Measurements from ENCODE around the gene RSRC2.
"Not testable (repeated sequence)": the region's sequence is repeated elsewhere in the genome, so short reads cannot be mapped to it uniquely, and the experiment has no call there.

RSRC2 gene

GRCh38 chr12:122486805-122487426 lies 39.8 kb downstream of the RSRC2 start:
- H3K9me3 Mint-ChIP-seq, result no peaks in the 10 kb centered on the region
- peaks cover 60% of the 10 kb centered on the region for H3K36me3 Mint-ChIP-seq (ENCODE audit: low read depth)
- H3K27me3 Mint-ChIP-seq (ENCODE audit: low read depth), result no peaks in the 10 kb centered on the region
- no peak for DNase-seq (ENCODE audit: low spot score)
- peaks cover 7% of the 10 kb centered on the region for H3K4me1 Mint-ChIP-seq (ENCODE audit: low read depth)
- H3K4me3 Mint-ChIP-seq, result no peak overlapping the region
- no peak overlapping the region for H3K27ac Mint-ChIP-seq

DNA sequence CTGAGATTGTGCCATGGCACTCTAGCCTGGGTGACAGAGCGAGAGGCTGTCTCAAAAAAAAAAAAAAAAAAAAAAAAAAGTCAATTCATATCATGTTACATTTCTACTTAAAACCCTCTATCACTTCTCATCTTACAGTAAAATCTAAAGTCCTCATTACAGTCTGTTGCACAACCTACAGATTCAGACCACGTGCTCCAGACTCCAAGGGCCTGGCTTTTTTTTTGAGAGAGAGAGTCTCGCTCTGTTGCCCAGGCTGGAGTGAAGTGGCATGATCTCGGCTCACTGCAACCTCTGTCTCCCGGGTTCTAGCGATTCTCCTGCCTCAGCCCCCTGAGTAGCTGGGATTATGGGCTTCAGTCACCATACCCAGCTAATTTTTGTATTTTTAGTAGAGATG lies 40.4 kb downstream of the RSRC2 start:
- H3K4me1 Mint-ChIP-seq (ENCODE audit: low read depth); H3K9me3 Mint-ChIP-seq; H3K27ac Mint-ChIP-seq; H3K4me3 Mint-ChIP-seq; H3K27me3 Mint-ChIP-seq (ENCODE audit: low read depth); DNase-seq (ENCODE audit: low spot score): not testable (repeated sequence)
- H3K36me3 Mint-ChIP-seq (ENCODE audit: low read depth), result peaks cover 61% of the 10 kb centered on the region

GRCh38 chr12:122484385-122484784 lies 42.4 kb downstream of the RSRC2 start:
- H3K4me3 Mint-ChIP-seq; H3K4me1 Mint-ChIP-seq (ENCODE audit: low read depth); H3K27ac Mint-ChIP-seq; H3K27me3 Mint-ChIP-seq (ENCODE audit: low read depth); DNase-seq (ENCODE audit: low spot score); H3K9me3 Mint-ChIP-seq: not testable (repeated sequence)
- peaks cover 61% of the 10 kb centered on the region for H3K36me3 Mint-ChIP-seq (ENCODE audit: low read depth)

GRCh38 chr12:122483969-122484368 lies 42.8 kb downstream of the RSRC2 start:
- DNase-seq (ENCODE audit: low spot score), result no peak
- Mint-ChIP-seq H3K9me3 (no peaks in the 10 kb centered on the region), H3K4me1 (ENCODE audit: low read depth) (peaks cover 3% of the 10 kb centered on the region), H3K36me3 (ENCODE audit: low read depth) (peaks cover 59% of the 10 kb centered on the region), H3K4me3 (no peak overlapping the region), H3K27ac (no peak overlapping the region), H3K27me3 (ENCODE audit: low read depth) (no peaks in the 10 kb centered on the region)

- H3K4me3 Mint-ChIP-seq, result no peak overlapping the region
- H3K4me1 Mint-ChIP-seq (ENCODE audit: low read depth), result peaks cover 3% of the 10 kb centered on the region
- peaks cover 61% of the 10 kb centered on the region for H3K36me3 Mint-ChIP-seq (ENCODE audit: low read depth)
- no peak for DNase-seq (ENCODE audit: low spot score)
- H3K9me3 Mint-ChIP-seq, result no peaks in the 10 kb centered on the region
- no peak overlapping the region for H3K27ac Mint-ChIP-seq
- H3K27me3 Mint-ChIP-seq (ENCODE audit: low read depth), result no peaks in the 10 kb centered on the region
Measured at GRCh38 chr12:122481861-122482260, 44.9 kb downstream of the RSRC2 start.

GRCh38 chr12:122480753-122481152 lies 46.0 kb downstream of the RSRC2 start:
- Mint-ChIP-seq H3K27ac (no peak overlapping the region), H3K27me3 (ENCODE audit: low read depth) (no peaks in the 10 kb centered on the region), H3K36me3 (ENCODE audit: low read depth) (peaks cover 64% of the 10 kb centered on the region)

GRCh38 chr12:122474324-122474716 lies 52.4 kb downstream of the RSRC2 start:
- no peak for DNase-seq (ENCODE audit: low spot score)
- Mint-ChIP-seq H3K27ac (no peak overlapping the region), H3K4me1 (ENCODE audit: low read depth) (peaks cover 19% of the 10 kb centered on the region), H3K36me3 (ENCODE audit: low read depth) (peaks cover 58% of the 10 kb centered on the region), H3K9me3 (no peaks in the 10 kb centered on the region), H3K27me3 (ENCODE audit: low read depth) (no peaks in the 10 kb centered on the region), H3K4me3 (peak overlapping the region; percentile 36)

More at GRCh38 chr12:122480753-122481152, 46.0 kb downstream of the RSRC2 start:
- Mint-ChIP-seq H3K4me1 (ENCODE audit: low read depth) (peaks cover 5% of the 10 kb centered on the region), H3K4me3 (no peak overlapping the region), H3K9me3 (no peaks in the 10 kb centered on the region)
- DNase-seq (ENCODE audit: low spot score), result no peak

DNA sequence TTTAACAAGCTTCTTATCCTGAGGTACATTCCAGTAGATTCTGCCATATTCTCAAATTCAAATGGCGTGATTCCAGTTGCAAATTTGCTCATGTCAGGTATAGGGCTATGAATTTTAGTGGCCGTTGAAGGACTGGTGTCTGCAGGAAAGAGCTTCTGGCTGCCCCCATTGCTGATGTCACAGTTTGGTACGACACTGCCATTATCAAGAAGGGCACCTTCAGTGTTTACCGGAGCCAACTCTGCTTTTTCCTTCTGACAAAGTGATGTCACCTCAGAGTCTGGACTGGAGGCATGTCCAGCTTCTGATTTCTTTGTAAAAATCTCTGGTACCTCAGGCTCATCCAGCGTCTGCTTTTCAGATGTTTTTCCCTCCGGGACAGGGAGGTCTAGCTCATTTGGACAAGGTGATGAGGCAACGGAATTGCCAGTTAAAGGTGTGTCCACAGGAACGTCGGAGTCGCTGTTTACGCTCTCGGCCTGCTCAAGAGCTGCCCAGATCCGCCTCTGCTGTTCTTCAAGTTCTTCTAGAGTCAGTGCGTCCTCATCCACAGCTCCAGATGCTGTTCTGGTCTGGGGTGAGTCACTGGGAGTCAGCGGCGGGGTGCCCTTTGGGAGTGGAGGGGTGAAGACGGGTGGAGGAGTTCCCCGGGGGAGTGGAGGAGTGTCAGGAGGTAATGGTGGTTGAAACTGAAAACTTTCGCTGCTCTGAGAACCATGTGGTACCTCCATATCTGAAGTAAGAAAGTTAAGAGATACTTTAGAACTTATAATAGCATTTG lies 53.0 kb downstream of the RSRC2 start:
- peak; percentile 74 for DNase-seq (ENCODE audit: low spot score)
- Mint-ChIP-seq H3K9me3 (no peaks in the 10 kb centered on the region), H3K27ac (no peak overlapping the region), H3K4me3 (no peak overlapping the region), H3K4me1 (ENCODE audit: low read depth) (peaks cover 19% of the 10 kb centered on the region), H3K27me3 (ENCODE audit: low read depth) (no peaks in the 10 kb centered on the region), H3K36me3 (ENCODE audit: low read depth) (peaks cover 56% of the 10 kb centered on the region)

GRCh38 chr12:122471324-122472226 lies 55.2 kb downstream of the RSRC2 start:
- H3K27me3 Mint-ChIP-seq (ENCODE audit: low read depth), result no peaks in the 10 kb centered on the region
- peaks cover 19% of the 10 kb centered on the region for H3K4me1 Mint-ChIP-seq (ENCODE audit: low read depth)
- DNase-seq (ENCODE audit: low spot score), result no peak
- no peaks in the 10 kb centered on the region for H3K9me3 Mint-ChIP-seq
- H3K27ac Mint-ChIP-seq, result no peak overlapping the region
- H3K4me3 Mint-ChIP-seq, result no peak overlapping the region
- peaks cover 40% of the 10 kb centered on the region for H3K36me3 Mint-ChIP-seq (ENCODE audit: low read depth)

GRCh38 chr12:122470576-122470975 lies 56.2 kb downstream of the RSRC2 start:
- Mint-ChIP-seq H3K4me1 (ENCODE audit: low read depth) (peaks cover 17% of the 10 kb centered on the region), H3K36me3 (ENCODE audit: low read depth) (peaks cover 30% of the 10 kb centered on the region)
- H3K27me3 Mint-ChIP-seq (ENCODE audit: low read depth); H3K4me3 Mint-ChIP-seq; DNase-seq (ENCODE audit: low spot score); H3K27ac Mint-ChIP-seq; H3K9me3 Mint-ChIP-seq: not testable (repeated sequence)

GRCh38 chr12:122469856-122470255 lies 56.9 kb downstream of the RSRC2 start:
- Mint-ChIP-seq H3K36me3 (ENCODE audit: low read depth) (peaks cover 26% of the 10 kb centered on the region), H3K4me1 (ENCODE audit: low read depth) (peaks cover 12% of the 10 kb centered on the region)
- not testable (repeated sequence) for DNase-seq (ENCODE audit: low spot score); H3K9me3 Mint-ChIP-seq; H3K4me3 Mint-ChIP-seq; H3K27ac Mint-ChIP-seq; H3K27me3 Mint-ChIP-seq (ENCODE audit: low read depth)

DNA sequence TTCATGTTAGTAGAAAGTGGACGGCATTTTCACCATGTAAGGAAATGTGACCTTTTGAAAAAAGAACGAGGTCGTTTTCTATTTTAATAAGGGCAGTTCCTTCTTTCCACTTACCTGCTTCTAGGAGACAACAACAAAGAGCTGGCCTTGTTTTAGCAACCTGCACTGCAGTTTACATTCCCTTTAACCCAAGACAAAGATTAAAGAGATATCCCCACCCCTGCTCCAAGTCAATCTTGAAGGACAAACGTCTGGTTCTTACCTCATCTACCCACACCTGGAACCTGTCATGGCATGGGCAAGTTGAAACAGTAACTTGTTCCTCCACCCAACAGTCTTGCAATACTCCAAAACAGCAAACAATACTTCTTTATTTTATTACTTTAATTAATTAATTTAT lies 58.8 kb downstream of the RSRC2 start:
- Mint-ChIP-seq H3K9me3 (no peaks in the 10 kb centered on the region), H3K27ac (no peak overlapping the region), H3K4me1 (ENCODE audit: low read depth) (peaks cover 5% of the 10 kb centered on the region), H3K27me3 (ENCODE audit: low read depth) (no peaks in the 10 kb centered on the region), H3K4me3 (no peak overlapping the region), H3K36me3 (ENCODE audit: low read depth) (peaks cover 7% of the 10 kb centered on the region)
- DNase-seq (ENCODE audit: low spot score), result no peak

DNA sequence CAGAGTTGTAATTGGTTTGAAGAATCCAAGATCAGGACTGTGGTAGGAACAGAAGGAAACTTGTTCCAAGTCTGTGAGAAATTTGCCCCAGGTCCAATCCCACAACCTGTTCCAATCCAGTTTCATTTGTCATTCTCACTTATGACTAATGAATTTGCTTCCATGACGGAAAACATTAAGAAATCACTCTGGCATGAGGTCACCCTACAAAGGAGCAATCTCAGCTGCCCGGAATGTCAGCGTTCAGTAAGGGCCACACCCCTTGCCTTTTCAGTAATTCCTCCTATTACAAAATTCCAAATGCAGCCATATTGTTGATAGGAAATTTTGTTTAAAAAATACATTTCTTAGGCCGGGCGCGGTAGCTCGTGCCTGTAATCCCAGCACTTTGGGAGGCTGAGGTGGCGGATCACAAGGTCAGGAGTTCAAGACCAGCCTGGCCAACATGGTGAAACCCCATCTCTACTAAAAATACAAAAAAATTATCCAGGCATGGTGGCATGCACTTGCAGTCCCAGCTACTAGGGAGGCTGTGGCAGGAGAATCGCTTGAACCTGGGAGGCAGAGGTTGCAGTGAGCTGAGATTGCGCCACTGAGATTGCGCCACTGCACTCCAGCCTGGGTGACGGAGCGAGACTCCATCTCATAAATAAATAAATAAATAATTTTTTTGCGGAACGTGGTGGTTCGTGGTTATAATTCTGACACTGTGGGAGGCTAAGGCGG lies 62.3 kb downstream of the RSRC2 start:
- H3K9me3 Mint-ChIP-seq; H3K4me1 Mint-ChIP-seq (ENCODE audit: low read depth); DNase-seq (ENCODE audit: low spot score); H3K36me3 Mint-ChIP-seq (ENCODE audit: low read depth); H3K27me3 Mint-ChIP-seq (ENCODE audit: low read depth); H3K4me3 Mint-ChIP-seq; H3K27ac Mint-ChIP-seq: not testable (repeated sequence)

Measured in T-helper 2 cell treated with Interferon-gamma antibody and Interleukin-4, amounts not matched to agents 5 μg/mL and 100 μg/mL, for 36 hours (primary cell).